HG03039 (cell line): ENCODE results near the gene PCNX3.

Experiments used
- ATAC-seq: cut with Tn5 transposase; IDR thresholded peaks from one replicate; pipeline ENCODE4 v1.9.1; 2021; ENCODE audit warnings: mild to moderate bottlenecking, moderate library complexity; ENCODE audit not compliant: unreplicated experiment

The PCNX3 gene

GRCh38 chr11:65596520-65596919, 19.1 kb upstream of the PCNX3 start:
- ATAC-seq, result no peak

DNA sequence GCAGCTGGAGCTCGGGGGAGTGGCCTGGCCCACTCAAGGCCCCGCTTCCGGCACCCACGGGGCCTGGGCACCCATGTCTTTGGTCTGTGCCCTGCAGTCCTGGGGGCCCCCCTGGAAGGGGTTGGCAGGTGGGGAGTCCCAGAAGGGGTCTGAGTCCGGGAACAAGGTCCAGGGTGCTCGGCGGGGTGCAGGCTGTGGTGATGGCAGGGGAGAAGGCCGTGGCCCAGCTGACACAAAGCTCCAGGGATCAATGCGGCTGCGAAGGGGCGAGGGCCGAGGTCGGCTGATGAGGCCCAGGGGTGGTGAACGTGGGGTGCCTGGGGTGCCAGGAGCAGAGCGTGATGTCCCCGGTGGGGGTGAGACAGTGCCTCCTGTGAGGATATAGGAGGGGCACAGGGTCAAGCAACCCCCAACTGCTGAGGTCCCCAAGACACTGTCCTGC, 17.3 kb upstream of the PCNX3 start:
- no peak for ATAC-seq

GRCh38 chr11:65599216-65599954, 16.2 kb upstream of the PCNX3 start:
- no peak for ATAC-seq

DNA sequence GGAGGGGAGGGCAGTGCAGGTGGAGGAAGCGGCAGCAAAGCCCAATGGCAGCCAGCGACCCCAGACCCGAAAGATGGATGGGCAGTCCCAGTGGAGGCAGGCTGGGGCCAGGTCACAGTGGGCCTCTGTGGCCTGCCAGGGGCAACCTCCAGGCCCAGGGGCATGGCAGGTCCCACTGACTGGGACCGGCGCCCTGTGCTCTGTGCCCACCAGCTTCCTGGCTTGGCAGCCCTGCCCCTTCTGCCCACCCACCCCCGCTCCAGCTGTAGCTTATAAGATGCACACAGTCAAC, 15.7 kb upstream of the PCNX3 start:
- ATAC-seq, result no peak

DNA sequence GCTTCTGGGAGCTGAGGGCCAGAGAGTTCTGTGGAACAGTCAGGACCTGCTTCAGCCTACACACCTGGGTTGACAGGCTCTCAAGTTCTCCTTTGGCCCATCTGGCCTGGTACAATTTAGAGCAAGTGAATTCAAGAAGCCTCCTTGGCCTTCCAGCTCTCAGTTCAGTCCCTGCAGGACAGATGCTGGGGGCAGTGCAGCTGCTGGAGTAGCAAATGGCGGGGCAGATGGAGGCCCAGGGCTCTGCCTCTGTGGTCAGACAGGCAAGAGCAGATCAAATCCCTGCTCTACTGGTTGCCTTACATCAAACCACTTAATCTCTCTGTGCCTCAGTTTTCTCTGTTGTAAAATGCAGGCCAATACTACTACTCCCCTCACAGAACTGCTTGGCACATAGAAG, 11.3 kb upstream of the PCNX3 start:
- no peak for ATAC-seq

GRCh38 chr11:65606876-65607613, 8.5 kb upstream of the PCNX3 start:
- no peak for ATAC-seq

GRCh38 chr11:65607614-65608426, 7.8 kb upstream of the PCNX3 start:
- no peak for ATAC-seq

GRCh38 chr11:65609229-65609628, 6.3 kb upstream of the PCNX3 start:
- ATAC-seq, result no peak

DNA sequence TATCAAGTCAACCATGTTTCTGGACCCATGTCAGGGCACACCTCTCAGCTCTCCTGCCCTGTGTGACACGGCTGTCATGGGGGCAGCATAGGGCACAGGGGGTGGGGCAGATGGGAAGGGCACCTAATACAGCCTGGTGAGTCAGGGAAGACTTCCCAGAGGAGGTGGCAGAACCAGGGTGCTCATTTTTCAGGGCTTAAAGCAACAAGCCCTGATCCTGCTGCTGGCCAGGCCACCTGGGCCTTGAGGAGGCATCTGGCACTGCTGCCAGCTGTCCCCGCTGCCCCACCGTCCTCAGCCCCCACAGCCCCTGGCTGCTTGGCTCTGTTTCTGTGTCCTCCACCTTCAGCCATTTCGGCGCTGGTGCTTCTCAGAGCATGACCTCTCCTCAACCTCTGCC, 5.9 kb upstream of the PCNX3 start:
- no peak for ATAC-seq

GRCh38 chr11:65610404-65610803, 5.2 kb upstream of the PCNX3 start:
- no peak for ATAC-seq

GRCh38 chr11:65611028-65611757, 4.4 kb upstream of the PCNX3 start:
- ATAC-seq, result no peak

DNA sequence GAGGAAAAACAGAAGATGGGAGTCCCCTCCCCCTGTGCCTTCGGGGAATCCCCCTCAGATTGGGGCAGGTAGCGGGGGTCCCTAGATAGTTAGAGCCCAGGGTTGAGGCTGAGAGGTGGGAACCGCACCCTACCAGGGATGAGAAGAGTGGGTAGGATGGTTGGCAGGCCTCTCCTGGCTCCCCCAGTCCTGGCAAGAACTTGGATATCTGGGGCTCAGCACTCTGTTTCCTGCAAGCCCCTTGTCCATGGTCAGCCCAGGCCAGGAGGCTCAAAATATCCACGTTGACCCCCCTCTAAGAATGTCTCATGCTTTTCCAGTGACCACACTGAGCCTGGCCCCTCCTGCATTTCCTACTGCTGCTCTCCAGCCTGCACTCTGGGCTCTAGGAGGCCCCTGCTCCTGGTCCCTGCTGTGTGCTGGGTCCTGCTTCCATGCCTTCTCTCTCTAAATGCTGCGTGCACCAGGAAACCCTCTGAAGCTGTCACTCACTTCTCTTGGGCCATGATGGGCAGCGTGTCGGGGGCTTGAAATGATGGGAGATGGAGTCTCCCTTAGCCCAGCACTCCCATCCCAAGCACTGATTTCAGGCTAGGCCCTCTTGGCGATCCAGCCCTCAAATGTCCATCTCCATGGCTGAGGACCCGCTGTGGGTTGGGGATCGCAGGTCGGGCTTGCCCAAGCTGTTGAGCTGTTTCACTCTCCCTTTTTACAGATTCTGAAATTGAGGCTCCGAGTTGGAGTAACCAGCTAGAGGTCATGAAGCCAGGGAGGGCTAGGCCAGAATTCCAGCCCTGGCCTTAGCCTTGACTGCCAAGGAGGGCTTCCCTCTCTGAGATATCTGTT, 3.6 kb upstream of the PCNX3 start:
- no peak for ATAC-seq

DNA sequence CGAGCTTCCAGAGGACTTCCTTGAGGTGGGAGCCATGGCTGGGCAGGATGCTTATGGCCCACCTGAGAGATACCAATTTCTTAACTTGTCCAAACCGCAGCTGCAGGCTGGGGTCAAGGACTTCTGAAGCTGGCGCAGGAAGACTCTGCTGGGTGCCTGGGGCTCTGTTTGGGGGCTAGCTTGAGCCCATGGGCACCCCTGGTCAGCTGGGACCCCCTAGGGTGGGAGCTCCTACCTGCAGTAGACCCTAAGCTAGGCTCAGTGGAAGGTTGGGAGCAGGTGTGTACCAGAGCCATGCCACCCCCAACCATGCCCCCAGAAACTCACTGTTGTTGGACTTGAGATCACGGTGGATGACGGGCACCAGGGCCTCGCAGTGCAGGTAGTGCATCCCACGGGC, 2.9 kb upstream of the PCNX3 start:
- no peak for ATAC-seq

DNA sequence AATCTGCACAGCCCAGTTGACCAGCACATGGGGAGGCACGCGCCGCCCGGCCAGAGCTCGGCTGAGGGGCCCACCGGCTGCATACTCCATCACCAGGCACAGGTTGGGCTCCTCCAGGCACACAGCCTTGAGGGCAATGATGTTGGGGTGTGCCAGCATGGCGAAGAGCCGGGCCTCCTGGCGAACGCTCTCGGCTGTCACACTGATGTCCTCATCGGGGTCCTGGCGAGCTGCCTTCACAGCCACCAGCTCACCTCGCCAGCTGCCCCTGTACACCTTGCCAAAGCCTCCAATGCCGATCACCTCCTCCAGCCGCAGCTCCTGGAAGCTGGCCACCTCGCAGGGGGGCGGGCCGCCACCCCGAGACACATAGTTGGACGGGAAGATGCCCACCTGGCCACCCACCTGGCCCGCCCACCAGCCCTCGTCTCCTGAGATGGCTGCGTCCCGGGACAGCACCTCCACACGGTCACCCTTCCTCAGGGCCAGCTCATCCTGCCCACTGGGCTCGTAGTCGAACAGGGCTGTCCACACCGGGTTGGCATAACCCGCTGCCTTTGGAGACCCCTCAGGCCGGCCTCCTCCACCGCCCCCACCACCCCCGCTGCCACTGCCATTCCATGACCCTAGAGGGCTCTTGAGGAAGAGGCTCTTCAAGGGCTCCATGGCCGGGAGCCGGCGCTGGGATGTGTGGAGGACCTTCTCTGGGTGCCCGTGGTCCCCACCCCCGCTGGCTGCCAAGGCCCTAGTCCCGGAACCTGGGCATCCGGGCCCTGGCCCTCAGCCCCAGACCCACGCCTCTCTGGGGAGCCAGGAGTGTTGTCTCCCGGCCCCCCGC, 2.3 kb upstream of the PCNX3 start:
- ATAC-seq, result no peak

DNA sequence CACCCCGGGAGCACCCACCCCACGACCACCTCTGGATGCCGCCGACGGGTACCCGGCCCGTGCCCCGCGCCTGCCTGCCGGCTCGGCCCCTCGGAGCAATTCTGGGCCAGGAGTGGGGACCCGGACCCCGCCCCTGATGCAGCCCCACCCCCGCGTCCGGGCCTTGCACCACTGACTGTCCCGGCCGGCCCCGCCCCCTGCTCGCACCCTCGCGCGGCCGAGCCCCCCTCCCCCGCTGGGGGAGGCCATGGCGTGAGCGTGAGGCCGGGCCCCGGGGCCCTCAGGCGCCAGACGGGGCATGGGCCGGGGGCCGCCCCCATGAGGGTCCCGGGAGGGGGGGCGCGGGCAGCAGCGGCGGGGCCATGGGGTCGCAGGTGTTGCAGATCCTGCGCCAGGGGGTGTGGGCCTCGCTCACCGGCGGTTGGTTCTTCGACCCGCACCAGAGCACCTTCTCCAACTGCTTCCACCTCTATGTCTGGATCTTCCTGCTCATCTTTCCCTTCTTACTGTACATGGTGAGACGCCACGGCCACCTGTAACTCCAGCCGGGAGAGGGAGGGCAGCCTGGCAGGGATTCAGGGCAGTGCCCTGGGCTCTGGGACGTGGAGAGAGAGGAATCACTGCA, 486 bp downstream of the PCNX3 start:
- peak; percentile 0 for ATAC-seq

GRCh38 chr11:65616575-65617001, 1.0 kb downstream of the PCNX3 start:
- no peak for ATAC-seq

- ATAC-seq, result no peak
These were observed 1.7 kb downstream of the PCNX3 start for GRCh38 chr11:65617136-65617850.
